Colonic mucosa (tissue), 4 donors: Measurements from ENCODE around the gene SCTR. TPM values are rescaled to one million over a fixed set of nuclear protein-coding genes. Genes with fewer than 3 reads are reported as not detected.

Experiments
- DNase-seq: peaks from one replicate; pipeline ENCODE4 v3.0.0-alpha.2; 2020
- H3K27ac ChIP-seq: fragments of 200-600 bp; one replicate; pipeline ENCODE4 v1.8.0; 2021
- H3K27me3 ChIP-seq: fragments of 200-600 bp; one replicate; pipeline ENCODE4 v1.8.0; 2021
- H3K36me3 ChIP-seq: fragments of 200-600 bp; one replicate; pipeline ENCODE4 v1.8.0; 2021
- H3K4me1 ChIP-seq: fragments of 200-600 bp; one replicate; pipeline ENCODE4 v1.8.0; 2021; ENCODE audit warnings: mild to moderate bottlenecking
- H3K4me3 ChIP-seq: fragments of 200-600 bp; one replicate; pipeline ENCODE4 v1.8.0; 2021
- H3K9ac ChIP-seq, 2 donors: one replicate each; pipeline ENCODE4 v1.7.0; 2013; ENCODE audit warnings: control low read depth in 2 of 2, low read depth in 2 of 2, low read length in 2 of 2
- H3K9me3 ChIP-seq: fragments of 200-600 bp; one replicate; pipeline ENCODE4 v1.8.0; 2021
- intact Hi-C: fragments of 100-400 bp; cut with DNase I; formaldehyde crosslinking; loops from one replicate; pipeline ENCODE4 v1.14.1; 2022
- total RNA-seq, 2 donors: library from RNA; stranded (reverse); fragmentation: NEBNext Ultra II Directional in 1 of 2; extraction: Animal tissue kit (Norgen Biotek cat#: 25700) in 1 of 2; gene quantifications; one replicate each; pipeline ENCODE4 v1.2.1, GENCODE V29; 2021
- TF ChIP-seq, protein P1 (sequence below): fragments of 200-600 bp; IDR thresholded peaks from one replicate; pipeline ENCODE4 v1.8.0; 2022; ENCODE audit warnings: antibody characterized with exemption, mild to moderate bottlenecking
- donor health status: healthy.
- donor health status: DM: no; HTN: no; CAD: no.
- donor health status: DM: no; HTN: no; CAD: no.

SCTR gene
- total RNA-seq, 2 donors from 2014 or later, result 0.25 to 0.27 TPM

GRCh38 chr2:119431155-119431975 lies 92.9 kb downstream of the SCTR start, which contains the start of gene TMEM37:
Gene TMEM37 (plus strand): TSS chr2:119431854. CDS start chr2:119431904, 50 bp downstream.
- intact Hi-C loops, result no loop called here
- TF ChIP-seq, protein P1, sequence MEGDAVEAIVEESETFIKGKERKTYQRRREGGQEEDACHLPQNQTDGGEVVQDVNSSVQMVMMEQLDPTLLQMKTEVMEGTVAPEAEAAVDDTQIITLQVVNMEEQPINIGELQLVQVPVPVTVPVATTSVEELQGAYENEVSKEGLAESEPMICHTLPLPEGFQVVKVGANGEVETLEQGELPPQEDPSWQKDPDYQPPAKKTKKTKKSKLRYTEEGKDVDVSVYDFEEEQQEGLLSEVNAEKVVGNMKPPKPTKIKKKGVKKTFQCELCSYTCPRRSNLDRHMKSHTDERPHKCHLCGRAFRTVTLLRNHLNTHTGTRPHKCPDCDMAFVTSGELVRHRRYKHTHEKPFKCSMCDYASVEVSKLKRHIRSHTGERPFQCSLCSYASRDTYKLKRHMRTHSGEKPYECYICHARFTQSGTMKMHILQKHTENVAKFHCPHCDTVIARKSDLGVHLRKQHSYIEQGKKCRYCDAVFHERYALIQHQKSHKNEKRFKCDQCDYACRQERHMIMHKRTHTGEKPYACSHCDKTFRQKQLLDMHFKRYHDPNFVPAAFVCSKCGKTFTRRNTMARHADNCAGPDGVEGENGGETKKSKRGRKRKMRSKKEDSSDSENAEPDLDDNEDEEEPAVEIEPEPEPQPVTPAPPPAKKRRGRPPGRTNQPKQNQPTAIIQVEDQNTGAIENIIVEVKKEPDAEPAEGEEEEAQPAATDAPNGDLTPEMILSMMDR, result no peak
- H3K4me3 ChIP-seq, result peak within 1 kb of the TSS; percentile 52
- H3K4me1 ChIP-seq, result peaks cover 5% of the 10 kb centered on the region
- H3K27ac ChIP-seq, result peak within 1 kb of the TSS; percentile 66
- no peaks in the 10 kb centered on the region for H3K27me3 ChIP-seq
- H3K9me3 ChIP-seq, result no peaks in the 10 kb centered on the region
- peak; percentile 77 for DNase-seq
- no peaks in the 10 kb centered on the region for H3K36me3 ChIP-seq
- H3K9ac ChIP-seq, result peak within 1 kb of the TSS; percentile 75 to 76

GRCh38 chr2:119430023-119430498 lies 94.2 kb downstream of the SCTR start:
- no peaks in the 10 kb centered on the region for H3K9me3 ChIP-seq
- TF ChIP-seq, protein P1, result no peak
- no peaks in the 10 kb centered on the region for H3K36me3 ChIP-seq
- peak overlapping the region in 1 of 2 donors; percentile 51 for H3K9ac ChIP-seq
- DNase-seq, result no peak
- peaks cover 5% of the 10 kb centered on the region for H3K4me1 ChIP-seq
- H3K27ac ChIP-seq, result peak overlapping the region; percentile 25
- intact Hi-C loops, result no loop called here
- H3K27me3 ChIP-seq, result no peaks in the 10 kb centered on the region
- H3K4me3 ChIP-seq, result no peak overlapping the region

GRCh38 chr2:119429225-119429981 lies 94.9 kb downstream of the SCTR start:
- intact Hi-C loops, result no loop called here
- no peak for DNase-seq
- Histone ChIP-seq H3K4me3 (no peak overlapping the region), H3K9me3 (no peaks in the 10 kb centered on the region), H3K9ac (peak overlapping the region in 1 of 2 donors; percentile 51), H3K27me3 (no peaks in the 10 kb centered on the region), H3K27ac (peak overlapping the region; percentile 25), H3K36me3 (no peaks in the 10 kb centered on the region), H3K4me1 (peaks cover 3% of the 10 kb centered on the region)
- TF ChIP-seq, protein P1, result no peak

GRCh38 chr2:119428488-119429224 lies 95.6 kb downstream of the SCTR start:
- Histone ChIP-seq H3K9ac (peak overlapping the region in 1 of 2 donors; percentile 51), H3K9me3 (no peaks in the 10 kb centered on the region), H3K27ac (no peak overlapping the region), H3K27me3 (no peaks in the 10 kb centered on the region), H3K4me1 (no peaks in the 10 kb centered on the region), H3K4me3 (no peak overlapping the region), H3K36me3 (no peaks in the 10 kb centered on the region)
- no peak for DNase-seq
- TF ChIP-seq, protein P1, result no peak
- intact Hi-C loops, result no loop called here

GRCh38 chr2:119427756-119428155 lies 96.5 kb downstream of the SCTR start:
- DNase-seq, result no peak
- Histone ChIP-seq H3K36me3 (no peaks in the 10 kb centered on the region), H3K4me1 (no peaks in the 10 kb centered on the region), H3K27me3 (no peaks in the 10 kb centered on the region), H3K27ac (peak overlapping the region; percentile 87), H3K9ac (peak overlapping the region in 1 of 2 donors; percentile 80), H3K9me3 (no peaks in the 10 kb centered on the region), H3K4me3 (no peak overlapping the region)
- TF ChIP-seq, protein P1, result no peak
- intact Hi-C loops, result no loop called here
